Thoracic aorta (tissue), 2 donors: ENCODE measurements around the gene CHCHD4. TPM values are rescaled to one million over a fixed set of nuclear protein-coding genes. Genes with fewer than 3 reads are reported as not detected.

ENCODE experiments used
- ATAC-seq: fragments of 150-250 bp; one replicate; pipeline ENCODE4 v1.8.0; 2017; ENCODE audit warnings: low read depth; ENCODE audit not compliant: insufficient number of reproducible peaks, low FRiP score
- DNase-seq: peaks from one replicate; pipeline ENCODE4 v3.0.0-alpha.2; 2020; ENCODE audit warnings: low spot score
- H3K27ac ChIP-seq, 2 donors: fragments of 200-600 bp; sonication (generic); 1 replicate in 1 of 2; 2 replicates in 1 of 2; pipeline ENCODE4 v1.5.1; 2016; ENCODE audit warnings: mild to moderate bottlenecking in 2 of 2, moderate library complexity in 2 of 2
- H3K27me3 ChIP-seq: fragments of 200-600 bp; sonication (generic); replicated peaks from 2 replicates; pipeline ENCODE4 v1.6.0; 2016; ENCODE audit warnings: mild to moderate bottlenecking; ENCODE audit not compliant: insufficient read depth
- H3K36me3 ChIP-seq: fragments of 200-600 bp; sonication (generic); one replicate; pipeline ENCODE4 v1.5.1; 2016
- H3K4me1 ChIP-seq, 2 donors: fragments of 200-600 bp; sonication (generic); 1 replicate in 1 of 2; 2 replicates in 1 of 2; pipeline versions ENCODE4 v1.5.1 to v1.6.0; 2016; ENCODE audit warnings: low read depth in 2 of 2, mild to moderate bottlenecking in 1 of 2; ENCODE audit not compliant: control insufficient read depth in 1 of 2
- H3K4me3 ChIP-seq: fragments of 200-600 bp; sonication (generic); 2 replicates; pipeline ENCODE4 v1.5.1; 2016; ENCODE audit warnings: mild to moderate bottlenecking
- H3K9me3 ChIP-seq: fragments of 200-600 bp; sonication (generic); 2 replicates; pipeline ENCODE4 v1.5.1; 2016
- total RNA-seq, 2 donors: library from RNA; depleted of rRNA; stranded (reverse); fragments of >200 nt; gene quantifications; one replicate each; pipeline versions ENCODE4 v1.1.0 to v1.2.3, GENCODE V29; 2016
- TF ChIP-seq, protein P1 (sequence below): fragments of 200-600 bp; sonication (generic); IDR thresholded peaks from one replicate; pipeline ENCODE4 v1.5.1; 2019; ENCODE audit warnings: antibody characterized with exemption

Gene CHCHD4
- total RNA-seq, 2 donors from 2014 or later: 6.6 to 7.5 TPM

DNA sequence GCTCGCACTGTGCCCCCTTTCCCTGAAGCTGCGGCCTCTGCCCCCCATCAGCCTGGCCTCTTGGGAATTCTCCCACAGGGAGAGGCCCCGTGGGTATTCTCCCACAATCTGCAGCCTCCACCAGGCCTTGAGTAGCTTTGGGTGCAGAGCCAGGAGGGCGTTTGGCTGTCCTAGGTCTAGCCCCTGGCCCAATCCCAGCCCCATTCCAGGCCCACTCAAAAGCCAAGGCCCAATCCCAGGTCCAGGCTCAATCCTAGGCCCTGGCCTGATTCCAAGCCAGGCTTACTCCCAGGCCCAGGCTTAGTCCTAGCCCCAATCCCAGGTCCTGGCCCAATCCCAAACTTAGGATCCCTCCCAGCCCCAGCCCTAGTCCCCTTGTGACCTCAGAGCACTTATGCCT, 59.8 kb downstream of the CHCHD4 start:
- H3K36me3 ChIP-seq: no peaks in the 10 kb centered on the region
- TF ChIP-seq, protein P1, sequence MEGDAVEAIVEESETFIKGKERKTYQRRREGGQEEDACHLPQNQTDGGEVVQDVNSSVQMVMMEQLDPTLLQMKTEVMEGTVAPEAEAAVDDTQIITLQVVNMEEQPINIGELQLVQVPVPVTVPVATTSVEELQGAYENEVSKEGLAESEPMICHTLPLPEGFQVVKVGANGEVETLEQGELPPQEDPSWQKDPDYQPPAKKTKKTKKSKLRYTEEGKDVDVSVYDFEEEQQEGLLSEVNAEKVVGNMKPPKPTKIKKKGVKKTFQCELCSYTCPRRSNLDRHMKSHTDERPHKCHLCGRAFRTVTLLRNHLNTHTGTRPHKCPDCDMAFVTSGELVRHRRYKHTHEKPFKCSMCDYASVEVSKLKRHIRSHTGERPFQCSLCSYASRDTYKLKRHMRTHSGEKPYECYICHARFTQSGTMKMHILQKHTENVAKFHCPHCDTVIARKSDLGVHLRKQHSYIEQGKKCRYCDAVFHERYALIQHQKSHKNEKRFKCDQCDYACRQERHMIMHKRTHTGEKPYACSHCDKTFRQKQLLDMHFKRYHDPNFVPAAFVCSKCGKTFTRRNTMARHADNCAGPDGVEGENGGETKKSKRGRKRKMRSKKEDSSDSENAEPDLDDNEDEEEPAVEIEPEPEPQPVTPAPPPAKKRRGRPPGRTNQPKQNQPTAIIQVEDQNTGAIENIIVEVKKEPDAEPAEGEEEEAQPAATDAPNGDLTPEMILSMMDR: no peak
- no peaks in the 10 kb centered on the region for H3K9me3 ChIP-seq
- H3K27ac ChIP-seq: no peak overlapping the region
- DNase-seq: no peak
- no peak overlapping the region for H3K4me3 ChIP-seq
- ATAC-seq: no peak
- no peaks in the 10 kb centered on the region for H3K4me1 ChIP-seq
- no peaks in the 10 kb centered on the region for H3K27me3 ChIP-seq

DNA sequence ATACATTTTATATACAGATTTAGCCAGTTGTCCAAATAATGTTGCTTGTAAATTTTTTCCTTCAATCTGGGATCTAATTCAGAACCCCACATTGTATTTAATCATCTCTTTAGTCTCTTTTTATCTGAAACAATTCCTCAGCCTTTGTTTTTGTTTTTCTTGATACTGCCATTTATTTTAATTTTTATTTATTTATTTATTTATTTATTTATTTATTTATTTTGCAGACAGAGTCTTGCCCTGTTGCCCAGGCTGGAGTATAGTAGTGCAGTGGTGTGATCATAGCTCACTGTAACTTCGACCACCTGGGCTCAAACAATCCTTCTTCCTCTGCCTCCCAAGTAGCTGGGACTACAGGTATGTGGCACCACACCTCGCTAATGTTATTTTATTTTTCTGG, 61.5 kb downstream of the CHCHD4 start:
- no peak overlapping the region for H3K4me3 ChIP-seq
- TF ChIP-seq, protein P1: no peak
- no peaks in the 10 kb centered on the region for H3K27me3 ChIP-seq
- H3K36me3 ChIP-seq: no peaks in the 10 kb centered on the region
- H3K9me3 ChIP-seq: no peaks in the 10 kb centered on the region
- no peaks in the 10 kb centered on the region for H3K4me1 ChIP-seq
- H3K27ac ChIP-seq: no peak overlapping the region
- ATAC-seq: no peak
- DNase-seq: no peak

Other genes with a start within 250 kb of the CHCHD4 start
- gene WNT7A, start 244.8 kb downstream of the CHCHD4 start, total RNA-seq: not detected
- gene TMEM43, start 182 bp upstream of the CHCHD4 start, total RNA-seq: 100 to 1,000 TPM; 161 to 195 TPM
- gene XPC, start 53.7 kb upstream of the CHCHD4 start, total RNA-seq: 10 to 100 TPM; 49.2 to 57.1 TPM
- 1 to 10 TPM; 4.9 TPM for gene LSM3, start 53.9 kb upstream of the CHCHD4 start, total RNA-seq